HG03520 (cell line): ENCODE measurements around the gene TAS2R43.
"Not testable (repeated sequence)": the region's sequence is repeated elsewhere in the genome, so short reads cannot be mapped to it uniquely, and the experiment has no call there.

Source experiments
- ATAC-seq: cut with Tn5 transposase; IDR thresholded peaks from one replicate; pipeline ENCODE4 v1.9.1; 2021; ENCODE audit warnings: mild to moderate bottlenecking, moderate library complexity; ENCODE audit not compliant: unreplicated experiment

Gene TAS2R43

GRCh38 chr12:11062194-11062593 lies 29.9 kb downstream of the TAS2R43 start, which contains the start of gene TAS2R46:
Gene TAS2R46, minus strand, starts transcription at chr12:11062294. Its CDS starts 0 bp downstream, at chr12:11062294.
- not testable (repeated sequence) for ATAC-seq

- no peak for ATAC-seq
These were observed 32.3 kb downstream of the TAS2R43 start for GRCh38 chr12:11059784-11060183.

GRCh38 chr12:11059041-11059440 lies 33.1 kb downstream of the TAS2R43 start:
- no peak for ATAC-seq

- no peak for ATAC-seq
These were observed 36.8 kb downstream of the TAS2R43 start for GRCh38 chr12:11055306-11055705.

- ATAC-seq = not testable (repeated sequence)
These were observed 42.1 kb downstream of the TAS2R43 start for GRCh38 chr12:11049806-11050531.

- not testable (repeated sequence) for ATAC-seq
These were observed 50.7 kb downstream of the TAS2R43 start for GRCh38 chr12:11041366-11041765.
